Measurements from ENCODE around the gene SH3BP2. TPM values are rescaled to one million over a fixed set of nuclear protein-coding genes. Genes with fewer than 3 reads are reported as not detected.
A peak's percentile ranks its signal among the peaks of the same experiment; 100 is the strongest.

SH3BP2 gene
- polyA plus RNA-seq, 3 donors, result 19.1 to 478 (median 26.9) TPM

GRCh38 chr4:2818351-2818939 lies 25.6 kb downstream of the SH3BP2 start:
- no peaks in the 10 kb centered on the region for H3K9me3 ChIP-seq (replicated peaks in 1 of 2; ENCODE audit: control insufficient read depth in 1 of 2, insufficient read depth in 1 of 2, low read length in 2 of 2)
- peaks cover 99% of the 10 kb centered on the region for H4K20me1 ChIP-seq (ENCODE audit: insufficient read depth, low read length)
- H3K4me3 Mint-ChIP-seq, result no peak overlapping the region
- peaks cover 94% of the 10 kb centered on the region for H3K79me2 ChIP-seq (ENCODE audit: insufficient read depth, low read length)
- peak overlapping the region; percentile 41 for H3K4me2 ChIP-seq (replicated peaks; ENCODE audit: extremely low read depth, low read length, poor library complexity, severe bottlenecking)
- no peak for DNase-seq
- peak overlapping the region in 1 of 3 experiments; percentile 20 for H3K4me3 ChIP-seq (replicated peaks in 1 of 3; ENCODE audit: low read depth in 2 of 3, low read length in 3 of 3)
- peaks cover 47 to 54% of the 10 kb centered on the region in 2 donors for H3K4me1 ChIP-seq (ENCODE audit: control insufficient read depth in 1 of 2, insufficient read depth in 2 of 2, low read length in 2 of 2)
- no peak for TF ChIP-seq CTCF (IDR thresholded peaks at IDR 0.05)
- no peak overlapping the region for H3K27ac ChIP-seq (ENCODE audit: low read depth in 1 of 2, low read length in 2 of 2)
- peaks cover 71 to 83% of the 10 kb centered on the region in 2 donors for H3K36me3 Mint-ChIP-seq
- H3K9ac ChIP-seq (ENCODE audit: insufficient read depth, low read length, poor library complexity, severe bottlenecking), result no peak overlapping the region
- no peak overlapping the region for H2AFZ ChIP-seq (ENCODE audit: insufficient read depth, low read depth, low read length, poor library complexity, severe bottlenecking)
- 2% methylated on average over 49 of the region's 54 CpGs for WGBS (ENCODE audit: insufficient coverage)
- no peaks in the 10 kb centered on the region for H3K9me3 Mint-ChIP-seq
- H3K27me3 ChIP-seq (ENCODE audit: control insufficient read depth in 2 of 2, insufficient read depth in 2 of 2, low read length in 2 of 2), result no peaks in the 10 kb centered on the region
- H3K4me1 Mint-ChIP-seq, result peaks cover 53% of the 10 kb centered on the region
- intact Hi-C loops (cut with micrococcal nuclease), result no loop called here
- peaks cover 62 to 66% of the 10 kb centered on the region in 2 donors for H3K36me3 ChIP-seq (replicated peaks in 1 of 2; ENCODE audit: control insufficient read depth in 1 of 2, insufficient read depth in 2 of 2, low read length in 2 of 2)
- no peak overlapping the region for H3K27ac Mint-ChIP-seq
- H3K27me3 Mint-ChIP-seq (ENCODE audit: low read depth in 3 of 3), result peaks cover 0 to 7% (median 2%) of the 10 kb centered on the region in 3 donors

GRCh38 chr4:2819244-2820215 lies 26.6 kb downstream of the SH3BP2 start:
- H3K27ac Mint-ChIP-seq, result peak overlapping the region; percentile 2 to 79 (median 67)
- peaks cover 99% of the 10 kb centered on the region for H4K20me1 ChIP-seq (ENCODE audit: insufficient read depth, low read length)
- peaks cover 70 to 83% of the 10 kb centered on the region in 2 donors for H3K36me3 Mint-ChIP-seq
- no peak overlapping the region for H3K4me2 ChIP-seq (replicated peaks; ENCODE audit: extremely low read depth, low read length, poor library complexity, severe bottlenecking)
- H3K27me3 Mint-ChIP-seq (ENCODE audit: low read depth in 3 of 3), result peaks cover 0 to 5% (median 0%) of the 10 kb centered on the region in 3 donors
- intact Hi-C loops (cut with micrococcal nuclease), result no loop called here
- no peaks in the 10 kb centered on the region for H3K27me3 ChIP-seq (ENCODE audit: control insufficient read depth in 2 of 2, insufficient read depth in 2 of 2, low read length in 2 of 2)
- no peaks in the 10 kb centered on the region for H3K9me3 Mint-ChIP-seq
- DNase-seq, result no peak
- H3K4me3 ChIP-seq (replicated peaks in 1 of 3; ENCODE audit: low read depth in 2 of 3, low read length in 3 of 3), result no peak overlapping the region
- H3K9me3 ChIP-seq (replicated peaks in 1 of 2; ENCODE audit: control insufficient read depth in 1 of 2, insufficient read depth in 1 of 2, low read length in 2 of 2), result no peaks in the 10 kb centered on the region
- H3K9ac ChIP-seq (ENCODE audit: insufficient read depth, low read length, poor library complexity, severe bottlenecking), result no peak overlapping the region
- peaks cover 62 to 67% of the 10 kb centered on the region in 2 donors for H3K36me3 ChIP-seq (replicated peaks in 1 of 2; ENCODE audit: control insufficient read depth in 1 of 2, insufficient read depth in 2 of 2, low read length in 2 of 2)
- no peak overlapping the region for H2AFZ ChIP-seq (ENCODE audit: insufficient read depth, low read depth, low read length, poor library complexity, severe bottlenecking)
- peaks cover 93% of the 10 kb centered on the region for H3K79me2 ChIP-seq (ENCODE audit: insufficient read depth, low read length)
- 96% methylated on average over 5 of the region's 5 CpGs for WGBS (ENCODE audit: insufficient coverage)
- peak overlapping the region; percentile 5 to 64 for H3K27ac ChIP-seq (ENCODE audit: low read depth in 1 of 2, low read length in 2 of 2)
- no peak for TF ChIP-seq CTCF (IDR thresholded peaks at IDR 0.05)
- H3K4me1 Mint-ChIP-seq, result peaks cover 42% of the 10 kb centered on the region
- peaks cover 36 to 43% of the 10 kb centered on the region in 2 donors for H3K4me1 ChIP-seq (ENCODE audit: control insufficient read depth in 1 of 2, insufficient read depth in 2 of 2, low read length in 2 of 2)
- H3K4me3 Mint-ChIP-seq, result no peak overlapping the region
